Epithelial cell of esophagus (primary cell): ENCODE data around the gene LINGO3.
"Not testable (repeated sequence)": the region's sequence is repeated elsewhere in the genome, so short reads cannot be mapped to it uniquely, and the experiment has no call there.

Experiments used
- DNase-seq: peaks from one replicate; pipeline ENCODE4 v3.0.0; 2010; ENCODE audit warnings: low read depth
- H3K4me3 ChIP-seq: 2 replicates; pipeline ENCODE4 v1.5.1; 2011; ENCODE audit warnings: mild to moderate bottlenecking, low read length, control low read depth
- TF ChIP-seq, protein P1 (sequence below): IDR thresholded peaks from 2 replicates; pipeline ENCODE4 v1.5.1; 2011; ENCODE audit warnings: low read depth, mild to moderate bottlenecking, low read length, control low read depth, inconsistent platforms; ENCODE audit not compliant: insufficient read depth; ENCODE audit errors: missing control alignments

LINGO3 gene

GRCh38 chr19:2286402-2287140 lies 21.4 kb downstream of the LINGO3 start:
- no peak overlapping the region for H3K4me3 ChIP-seq
- TF ChIP-seq, protein P1, sequence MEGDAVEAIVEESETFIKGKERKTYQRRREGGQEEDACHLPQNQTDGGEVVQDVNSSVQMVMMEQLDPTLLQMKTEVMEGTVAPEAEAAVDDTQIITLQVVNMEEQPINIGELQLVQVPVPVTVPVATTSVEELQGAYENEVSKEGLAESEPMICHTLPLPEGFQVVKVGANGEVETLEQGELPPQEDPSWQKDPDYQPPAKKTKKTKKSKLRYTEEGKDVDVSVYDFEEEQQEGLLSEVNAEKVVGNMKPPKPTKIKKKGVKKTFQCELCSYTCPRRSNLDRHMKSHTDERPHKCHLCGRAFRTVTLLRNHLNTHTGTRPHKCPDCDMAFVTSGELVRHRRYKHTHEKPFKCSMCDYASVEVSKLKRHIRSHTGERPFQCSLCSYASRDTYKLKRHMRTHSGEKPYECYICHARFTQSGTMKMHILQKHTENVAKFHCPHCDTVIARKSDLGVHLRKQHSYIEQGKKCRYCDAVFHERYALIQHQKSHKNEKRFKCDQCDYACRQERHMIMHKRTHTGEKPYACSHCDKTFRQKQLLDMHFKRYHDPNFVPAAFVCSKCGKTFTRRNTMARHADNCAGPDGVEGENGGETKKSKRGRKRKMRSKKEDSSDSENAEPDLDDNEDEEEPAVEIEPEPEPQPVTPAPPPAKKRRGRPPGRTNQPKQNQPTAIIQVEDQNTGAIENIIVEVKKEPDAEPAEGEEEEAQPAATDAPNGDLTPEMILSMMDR: no peak
- DNase-seq: no peak

DNA sequence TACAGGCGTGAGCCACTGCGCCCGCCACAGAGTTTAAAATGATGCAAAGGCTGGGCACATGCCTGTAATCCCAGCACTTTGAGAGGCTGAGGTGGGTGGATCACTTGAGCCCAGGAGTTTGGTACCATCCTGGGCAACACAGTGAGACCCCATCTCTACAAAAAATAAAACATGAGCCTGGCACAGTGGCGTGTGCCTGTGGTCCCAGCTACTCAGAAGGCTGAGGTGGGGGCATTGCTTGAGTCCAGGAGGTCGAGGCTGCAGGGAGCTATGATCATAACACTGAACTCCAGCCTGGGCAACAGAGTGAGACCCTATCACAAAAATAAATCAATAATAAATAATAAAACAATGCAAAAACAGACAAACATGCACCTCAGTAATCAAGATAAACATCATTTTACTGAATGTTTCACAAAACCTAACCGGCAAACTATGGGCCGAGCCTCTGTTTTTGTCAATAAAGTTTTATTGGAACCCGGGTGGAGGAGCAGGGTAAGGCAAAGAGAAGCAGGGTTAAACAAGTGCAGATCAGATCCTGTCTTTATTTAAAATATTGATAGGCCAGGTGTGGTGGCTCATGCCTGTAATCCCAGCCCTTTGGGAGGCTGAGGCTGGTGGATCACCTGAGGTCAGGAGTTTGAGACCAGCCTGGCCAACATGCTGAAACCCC lies 24.0 kb downstream of the LINGO3 start:
- no peak overlapping the region for H3K4me3 ChIP-seq
- TF ChIP-seq, protein P1: no peak
- DNase-seq: no peak

DNA sequence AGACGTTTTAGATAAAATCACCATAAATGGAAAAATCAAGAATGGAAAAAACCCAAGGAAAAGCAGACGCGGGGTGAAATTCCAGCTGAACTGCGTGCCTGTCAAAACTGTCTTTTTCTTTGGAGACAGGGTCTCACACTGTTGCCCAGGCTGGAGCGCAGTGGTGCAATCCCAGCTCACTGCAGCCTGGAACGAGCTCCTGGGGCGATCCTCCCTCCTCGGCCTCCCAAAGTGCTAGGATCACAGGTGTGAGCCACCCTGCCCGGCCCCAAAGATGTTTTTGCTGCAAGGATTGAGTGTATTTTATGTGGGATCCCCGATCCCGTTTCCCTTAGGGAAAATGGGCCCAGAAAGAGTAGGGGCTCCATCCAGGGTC lies 25.1 kb downstream of the LINGO3 start:
- TF ChIP-seq, protein P1: no peak
- DNase-seq: no peak
- H3K4me3 ChIP-seq: no peak overlapping the region

GRCh38 chr19:2282062-2282861 lies 25.7 kb downstream of the LINGO3 start, which contains the start of gene PEAK3:
Gene PEAK3 (minus strand): TSS chr19:2282175. CDS start chr19:2280931, 1,244 bp downstream.
- H3K4me3 ChIP-seq: no peak within 1 kb of the TSS
- TF ChIP-seq, protein P1: no peak
- DNase-seq: no peak

DNA sequence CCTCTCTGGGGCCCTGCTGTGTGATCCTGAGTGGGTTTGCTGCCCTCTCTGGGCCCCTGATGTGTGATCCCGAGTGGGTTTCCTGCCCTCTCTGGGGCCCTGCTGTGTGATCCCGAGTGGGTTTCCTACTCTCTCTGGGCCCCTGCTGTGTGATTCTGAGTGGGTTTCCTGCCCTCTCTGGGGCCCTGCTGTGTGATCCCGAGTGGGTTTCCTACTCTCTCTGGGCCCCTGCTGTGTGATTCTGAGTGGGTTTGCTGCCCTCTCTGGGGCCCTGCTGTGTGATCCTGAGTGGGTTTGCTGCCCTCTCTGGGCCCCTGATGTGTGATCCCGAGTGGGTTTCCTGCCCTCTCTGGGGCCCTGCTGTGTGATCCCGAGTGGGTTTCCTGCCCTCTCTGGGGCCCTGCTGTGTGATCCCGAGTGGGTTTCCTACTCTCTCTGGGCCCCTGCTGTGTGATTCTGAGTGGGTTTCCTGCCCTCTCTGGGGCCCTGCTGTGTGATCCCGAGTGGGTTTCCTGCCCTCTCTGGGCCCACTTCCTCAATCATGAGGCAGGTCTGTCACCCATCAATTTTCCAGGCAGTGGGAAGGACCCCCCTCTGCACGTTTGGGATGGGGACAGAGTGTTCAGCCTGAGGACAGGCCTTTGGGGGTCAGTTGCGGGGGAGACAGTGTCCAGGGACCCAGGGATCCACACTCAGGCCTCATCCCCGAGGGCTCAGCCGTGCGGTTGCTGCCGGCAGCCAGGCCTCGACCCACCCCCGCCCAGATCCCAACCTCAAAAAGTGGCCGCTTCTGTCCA lies 26.5 kb downstream of the LINGO3 start:
- not testable (repeated sequence) for H3K4me3 ChIP-seq, DNase-seq

DNA sequence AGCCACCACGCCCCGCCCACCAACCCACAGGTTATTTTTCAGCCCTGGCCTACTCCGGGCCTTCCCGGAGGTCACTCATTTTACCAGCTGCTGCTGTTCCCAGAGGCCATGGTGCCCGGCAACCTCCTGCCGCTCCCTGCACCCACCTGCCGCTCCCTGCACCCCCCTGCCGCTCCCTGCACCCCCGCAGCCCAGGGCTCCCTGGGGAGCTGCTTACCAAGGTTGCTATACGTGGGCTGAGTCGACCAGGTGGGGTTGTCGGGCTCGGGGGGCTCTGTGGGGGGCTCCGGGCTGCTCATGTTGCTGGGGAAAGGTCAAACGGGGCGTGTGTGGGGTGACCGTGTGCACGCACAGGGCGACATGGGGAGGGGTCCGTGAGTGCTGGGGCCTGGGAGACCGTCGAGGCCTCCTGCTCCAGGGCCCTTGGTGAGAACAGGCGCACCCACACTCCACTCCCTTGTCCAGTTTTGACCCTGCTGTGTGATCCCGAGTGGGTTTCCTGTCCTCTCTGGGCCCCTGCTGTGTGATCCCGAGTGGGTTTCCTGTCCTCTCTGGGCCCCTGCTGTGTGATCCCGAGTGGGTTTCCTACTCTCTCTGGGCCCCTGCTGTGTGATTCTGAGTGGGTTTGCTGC lies 27.2 kb downstream of the LINGO3 start:
- TF ChIP-seq, protein P1: no peak
- H3K4me3 ChIP-seq: no peak overlapping the region
- DNase-seq: no peak
